K562 treated with DMSO at 1 percent for 4 hours (cell line): ENCODE measurements around the gene NDUFB3. TPM values are rescaled to one million over a fixed set of nuclear protein-coding genes. Genes with fewer than 3 reads are reported as not detected.

Experiments used
- total RNA-seq: library from RNA; unstranded; fragments of 300-600 nt; gene quantifications from 2 replicates; pipeline ENCODE4 v1.2.3, GENCODE V29; 2022; ENCODE audit not compliant: insufficient read depth

Gene NDUFB3
- total RNA-seq = 43.6 and 45.8 TPM in 2 replicates

GRCh38 chr2:201071479-201072200 is at the start of gene NDUFB3, which contains the start of gene HYCC2:
Gene NDUFB3 (plus strand): TSS chr2:201072001. CDS start chr2:201078883, 6,882 bp downstream.
Gene HYCC2 (minus strand): TSS chr2:201071671. CDS start chr2:201024009, 47,662 bp downstream.

DNA sequence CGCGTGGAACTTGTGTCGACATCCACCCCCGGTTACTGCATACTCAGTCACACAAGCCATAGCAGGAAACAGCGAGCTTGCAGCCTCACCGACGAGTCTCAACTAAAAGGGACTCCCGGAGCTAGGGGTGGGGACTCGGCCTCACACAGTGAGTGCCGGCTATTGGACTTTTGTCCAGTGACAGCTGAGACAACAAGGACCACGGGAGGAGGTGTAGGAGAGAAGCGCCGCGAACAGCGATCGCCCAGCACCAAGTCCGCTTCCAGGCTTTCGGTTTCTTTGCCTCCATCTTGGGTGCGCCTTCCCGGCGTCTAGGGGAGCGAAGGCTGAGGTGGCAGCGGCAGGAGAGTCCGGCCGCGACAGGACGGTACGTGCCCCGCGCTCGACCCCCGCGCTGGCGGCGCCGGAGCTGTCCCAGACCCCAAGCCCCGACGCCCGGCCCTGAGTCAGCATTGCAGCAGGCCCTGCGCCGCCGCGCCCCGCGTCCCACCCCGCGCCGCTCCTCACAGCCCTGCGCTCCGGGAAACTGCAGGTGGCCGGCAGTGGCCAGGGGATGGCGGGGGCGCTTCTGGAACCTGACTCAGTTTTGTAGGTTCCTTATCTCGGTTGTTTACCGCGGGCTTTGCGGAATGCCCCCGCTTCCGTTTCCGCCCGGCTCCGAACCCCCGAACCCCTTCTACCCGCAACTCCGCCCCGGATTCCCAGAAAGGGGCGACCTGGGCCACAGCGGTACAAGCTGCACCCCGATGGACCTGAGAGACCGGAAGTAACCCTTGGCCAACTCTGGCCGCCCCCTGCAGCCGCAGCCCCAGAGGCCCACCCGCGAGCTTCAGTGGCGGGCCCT is 44.5 kb downstream of the NDUFB3 start, which contains the start of gene CFLAR:
Gene CFLAR, plus strand, starts transcription at position 50 of the 844 bp plus-strand sequence. CDS start 13,702 bp downstream, outside the sequence.

Other genes with a start within 250 kb of the NDUFB3 start
- 30.7 and 45.1 TPM in 2 replicates for gene CLK1, start 207.3 kb upstream of the NDUFB3 start, total RNA-seq
- gene PPIL3, start 182.9 kb upstream of the NDUFB3 start, total RNA-seq = 9.7 and 66.6 TPM in 2 replicates
- 13.7 and 15.3 TPM in 2 replicates for gene NIF3L1, start 182.6 kb upstream of the NDUFB3 start, total RNA-seq
- gene ORC2, start 108.3 kb upstream of the NDUFB3 start, total RNA-seq = 4.3 and 5.2 TPM in 2 replicates
- 2.9 TPM in 2 replicates for gene HYCC2, start 330 bp upstream of the NDUFB3 start, total RNA-seq
- gene CFLAR, start 44.2 kb downstream of the NDUFB3 start, total RNA-seq = 19.2 and 28.7 TPM in 2 replicates
- 4.4 and 5.5 TPM in 2 replicates for gene CASP10, start 111.1 kb downstream of the NDUFB3 start, total RNA-seq
- gene CASP8, start 188.5 kb downstream of the NDUFB3 start, total RNA-seq = 14.6 and 21.3 TPM in 2 replicates